Body of pancreas (tissue), 4 donors: ENCODE data around the gene DNAH11. TPM values are rescaled to one million over a fixed set of nuclear protein-coding genes. Genes with fewer than 3 reads are reported as not detected.

Source experiments
- ATAC-seq: fragments of 150-250 bp; one replicate; pipeline ENCODE4 v1.9.1; 2016
- DNase-seq, 4 donors: peaks; one replicate each; pipeline ENCODE4 v3.0.0-alpha.2; 2019
- H3K27ac ChIP-seq, 4 donors: fragments of 200-600 bp; sonication (generic); 1 replicate in 3 of 4; 2 replicates in 1 of 4; pipeline versions ENCODE4 v1.5.1 to v1.6.1; 2016 to 2019; ENCODE audit warnings: mild to moderate bottlenecking in 1 of 4, mixed read lengths in 1 of 4, moderate library complexity in 1 of 4
- H3K27me3 ChIP-seq, 2 donors: fragments of 200-600 bp; sonication (generic); one replicate each; pipeline ENCODE4 v1.6.0; 2016; ENCODE audit warnings: mild to moderate bottlenecking in 1 of 2
- H3K36me3 ChIP-seq, 2 donors: fragments of 200-600 bp; sonication (generic); replicated peaks in 1 of 2; 2 replicates each; pipeline ENCODE4 v1.5.1; 2016; ENCODE audit warnings: low read depth in 2 of 2; ENCODE audit not compliant: insufficient read depth in 1 of 2
- H3K4me1 ChIP-seq: fragments of 200-600 bp; sonication (generic); one replicate; pipeline ENCODE4 v1.6.0; 2016
- H3K4me3 ChIP-seq, 2 donors: fragments of 200-600 bp; sonication (generic); 1 replicate in 1 of 2; 2 replicates in 1 of 2; pipeline ENCODE4 v1.5.1; 2016 to 2019
- H3K9me3 ChIP-seq, 3 donors: fragments of 200-600 bp; sonication (generic); 1 replicate in 2 of 3; 2 replicates in 1 of 3; pipeline ENCODE4 v1.5.1; 2016
- POLR2A ChIP-seq, 3 donors: fragments of 450-650 bp; IDR thresholded peaks; one replicate each; pipeline ENCODE4 v1.6.1; 2016; ENCODE audit warnings: antibody characterized with exemption in 3 of 3, mild to moderate bottlenecking in 2 of 3
- WGBS, 2 donors: methylation state at CpG; one replicate each; pipeline ENCODE4 v1.1.5; 2017; 5-methylcytosine and 5-hydroxymethylcytosine counted together
- intact Hi-C: fragments of 100-400 bp; cut with DNase I; formaldehyde crosslinking; loops from one replicate; pipeline ENCODE4 v1.15.1; 2023
- total RNA-seq, 2 donors: library from RNA; depleted of rRNA; stranded (reverse); fragments of >200 nt; gene quantifications; one replicate each; pipeline ENCODE4 v1.1.0, GENCODE V29; 2016
- TF ChIP-seq, protein P1 (sequence below), 7 experiments: fragments of 450-650 bp in 4 of 7; fragments of 200-600 bp in 3 of 7; sonication (generic) in 3 of 7; IDR thresholded peaks; one replicate each; pipeline ENCODE4 v1.5.1; 2016 to 2019; ENCODE audit warnings: antibody characterized with exemption in 7 of 7

DNAH11 gene
- total RNA-seq, 2 donors from 2014 or later = 0.52 to 0.99 TPM

DNA sequence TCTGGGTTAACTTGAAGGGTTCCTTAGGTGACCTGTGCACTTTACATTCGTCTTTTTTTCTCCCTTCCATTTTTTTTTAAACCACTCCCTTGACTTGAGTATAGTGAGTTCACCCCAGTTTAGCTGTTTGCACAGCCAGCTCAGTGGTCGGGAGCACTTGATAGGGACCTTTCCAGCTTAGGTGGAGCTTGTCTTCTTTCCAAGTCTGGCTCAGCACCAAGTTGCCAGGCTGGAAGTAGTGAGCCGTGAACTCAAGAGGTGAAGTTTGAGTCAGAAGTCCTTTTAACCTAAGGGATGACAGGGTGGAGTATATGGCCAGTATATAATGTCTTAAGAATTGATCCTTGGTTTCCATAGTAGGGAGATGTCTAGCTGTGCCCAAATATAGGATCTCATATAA lies 7.2 kb downstream of the DNAH11 start:
- Histone ChIP-seq H3K4me1 (no peaks in the 10 kb centered on the region), H3K9me3 (no peaks in the 10 kb centered on the region), H3K4me3 (no peak overlapping the region), H3K36me3 (no peaks in the 10 kb centered on the region), H3K27me3 (no peaks in the 10 kb centered on the region), H3K27ac (no peak overlapping the region)
- ATAC-seq (no peak), DNase-seq (no peak)
- WGBS, 2 donors = 43 to 80% methylated on average over 3 of the region's 3 CpGs
- TF ChIP-seq, protein P1, sequence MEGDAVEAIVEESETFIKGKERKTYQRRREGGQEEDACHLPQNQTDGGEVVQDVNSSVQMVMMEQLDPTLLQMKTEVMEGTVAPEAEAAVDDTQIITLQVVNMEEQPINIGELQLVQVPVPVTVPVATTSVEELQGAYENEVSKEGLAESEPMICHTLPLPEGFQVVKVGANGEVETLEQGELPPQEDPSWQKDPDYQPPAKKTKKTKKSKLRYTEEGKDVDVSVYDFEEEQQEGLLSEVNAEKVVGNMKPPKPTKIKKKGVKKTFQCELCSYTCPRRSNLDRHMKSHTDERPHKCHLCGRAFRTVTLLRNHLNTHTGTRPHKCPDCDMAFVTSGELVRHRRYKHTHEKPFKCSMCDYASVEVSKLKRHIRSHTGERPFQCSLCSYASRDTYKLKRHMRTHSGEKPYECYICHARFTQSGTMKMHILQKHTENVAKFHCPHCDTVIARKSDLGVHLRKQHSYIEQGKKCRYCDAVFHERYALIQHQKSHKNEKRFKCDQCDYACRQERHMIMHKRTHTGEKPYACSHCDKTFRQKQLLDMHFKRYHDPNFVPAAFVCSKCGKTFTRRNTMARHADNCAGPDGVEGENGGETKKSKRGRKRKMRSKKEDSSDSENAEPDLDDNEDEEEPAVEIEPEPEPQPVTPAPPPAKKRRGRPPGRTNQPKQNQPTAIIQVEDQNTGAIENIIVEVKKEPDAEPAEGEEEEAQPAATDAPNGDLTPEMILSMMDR (IDR thresholded peaks at IDR 0.05) = no peak
- no peak for TF ChIP-seq POLR2A (IDR thresholded peaks at IDR 0.05)
- intact Hi-C loops = no loop called here

DNA sequence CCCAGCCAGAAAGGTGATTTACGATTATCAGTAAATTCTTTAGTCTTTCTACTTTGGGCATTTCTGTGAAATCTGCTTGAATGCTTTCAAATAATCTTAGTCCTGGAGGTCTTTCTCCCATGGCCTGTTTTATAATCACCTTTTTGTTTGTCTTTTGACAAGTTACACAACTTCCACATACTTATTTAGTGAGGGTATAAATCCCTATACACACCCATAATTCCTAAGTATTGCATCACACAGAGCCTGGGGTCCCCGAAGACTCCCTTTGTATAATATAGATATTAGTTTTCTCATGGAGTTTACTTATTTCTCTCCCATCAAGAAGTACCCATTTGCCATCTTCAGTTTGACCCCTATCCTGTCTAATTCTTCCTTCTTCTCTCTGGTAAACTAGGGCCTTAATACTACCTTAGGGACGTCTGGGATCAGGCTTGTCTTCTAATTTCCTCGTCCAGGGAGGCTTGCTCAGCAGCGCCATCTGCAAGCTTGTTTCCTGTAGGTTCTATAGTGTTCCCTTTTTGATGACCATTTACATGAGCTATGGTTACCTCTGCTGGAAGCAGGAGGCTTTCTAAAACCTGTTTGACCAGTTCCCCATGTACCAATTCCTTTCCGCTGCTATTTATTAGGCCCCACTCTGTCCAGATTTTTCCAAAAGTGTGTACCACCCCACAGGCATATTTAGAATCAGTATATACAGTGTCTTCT lies 8.1 kb downstream of the DNAH11 start:
- Histone ChIP-seq H3K27me3 (no peaks in the 10 kb centered on the region), H3K9me3 (no peaks in the 10 kb centered on the region), H3K4me1 (no peaks in the 10 kb centered on the region), H3K36me3 (no peaks in the 10 kb centered on the region), H3K4me3 (no peak overlapping the region), H3K27ac (no peak overlapping the region)
- ATAC-seq (no peak), DNase-seq (no peak)
- intact Hi-C loops = no loop called here
- TF ChIP-seq POLR2A (IDR thresholded peaks at IDR 0.05) = no peak
- TF ChIP-seq, protein P1 (IDR thresholded peaks at IDR 0.05) = no peak
- 55 to 63% methylated on average over 6 of the region's 6 CpGs for WGBS, 2 donors

DNA sequence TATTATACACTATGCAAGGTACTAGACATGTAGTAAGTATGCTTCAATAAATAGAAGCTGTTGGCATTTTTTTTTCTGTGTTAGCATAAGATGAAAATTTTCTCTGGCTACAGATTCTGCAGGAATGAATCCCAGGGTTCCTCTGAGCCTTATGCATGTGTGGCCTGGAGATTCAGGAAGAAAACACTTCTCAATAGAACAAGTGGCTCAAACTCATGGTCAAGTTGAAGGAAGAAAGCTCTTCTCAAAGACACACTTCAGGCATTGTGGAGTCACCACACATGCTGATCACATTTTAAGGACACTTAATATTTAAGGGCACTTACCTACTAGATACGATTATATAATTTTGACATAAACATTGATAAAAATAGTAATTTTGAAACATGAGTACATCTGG lies 19.5 kb downstream of the DNAH11 start:
- Histone ChIP-seq H3K27ac (no peak overlapping the region), H3K9me3 (no peaks in the 10 kb centered on the region), H3K4me1 (peaks cover 9% of the 10 kb centered on the region), H3K4me3 (no peak overlapping the region), H3K27me3 (no peaks in the 10 kb centered on the region), H3K36me3 (no peaks in the 10 kb centered on the region)
- TF ChIP-seq, protein P1 (IDR thresholded peaks at IDR 0.05) = no peak
- TF ChIP-seq POLR2A (IDR thresholded peaks at IDR 0.05) = no peak
- ATAC-seq (no peak), DNase-seq (no peak)
- 82 to 87% methylated on average over 1 of the region's 1 CpG for WGBS, 2 donors
- intact Hi-C loops = no loop called here

DNA sequence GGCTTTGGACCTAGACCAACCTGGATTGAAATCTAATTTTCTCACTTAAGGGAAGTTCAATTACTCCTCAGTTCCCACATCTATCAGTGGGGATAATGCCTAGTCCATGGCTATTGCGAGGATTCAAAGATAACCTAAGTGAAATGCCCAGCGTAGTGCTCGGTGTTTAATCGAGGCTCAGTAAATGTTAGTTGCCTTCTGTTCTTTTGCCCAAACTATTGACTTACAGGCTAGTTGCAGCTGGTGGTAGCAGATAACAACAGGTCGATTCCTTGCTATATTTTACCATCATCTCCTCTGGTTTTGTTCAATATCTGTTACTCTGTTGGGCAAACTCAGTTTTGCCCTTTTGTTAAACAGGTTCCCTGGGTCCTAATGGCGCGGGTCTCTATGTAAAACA lies 22.8 kb downstream of the DNAH11 start:
- Histone ChIP-seq H3K27ac (peak overlapping the region in 2 of 4 donors; percentile 10 to 48), H3K36me3 (no peaks in the 10 kb centered on the region), H3K9me3 (no peaks in the 10 kb centered on the region), H3K4me3 (no peak overlapping the region), H3K27me3 (no peaks in the 10 kb centered on the region), H3K4me1 (peaks cover 9% of the 10 kb centered on the region)
- no peak for DNase-seq
- intact Hi-C loops = no loop called here
- ATAC-seq = peak; percentile 55
- 24 to 36% methylated on average over 7 of the region's 7 CpGs for WGBS, 2 donors
- no peak for TF ChIP-seq POLR2A (IDR thresholded peaks at IDR 0.05)
- TF ChIP-seq, protein P1 (IDR thresholded peaks at IDR 0.05) = no peak

DNA sequence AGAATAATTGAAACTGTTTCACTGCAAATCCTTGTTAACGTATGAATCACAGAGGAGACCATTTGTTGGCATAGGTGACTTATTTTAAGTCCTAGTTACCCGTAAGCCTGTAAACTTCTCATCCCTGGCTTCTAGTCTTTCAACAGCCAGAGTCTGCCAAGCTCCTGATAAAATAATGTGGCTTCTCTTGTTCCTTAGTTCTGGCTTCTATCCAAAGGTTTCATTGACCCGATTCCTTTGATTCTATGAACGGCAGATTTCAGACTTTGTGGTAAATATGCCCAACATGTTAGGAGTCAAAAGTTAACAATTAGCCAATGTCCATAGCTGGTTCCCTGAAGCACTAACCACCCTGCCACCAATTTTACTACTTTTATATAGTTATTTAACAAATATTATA lies 23.3 kb downstream of the DNAH11 start:
- Histone ChIP-seq H3K36me3 (no peaks in the 10 kb centered on the region), H3K27ac (peak overlapping the region in 2 of 4 donors; percentile 10 to 48), H3K4me1 (peaks cover 9% of the 10 kb centered on the region), H3K27me3 (no peaks in the 10 kb centered on the region), H3K9me3 (no peaks in the 10 kb centered on the region), H3K4me3 (no peak overlapping the region)
- TF ChIP-seq, protein P1 (IDR thresholded peaks at IDR 0.05) = no peak
- TF ChIP-seq POLR2A (IDR thresholded peaks at IDR 0.05) = no peak
- 9 to 15% methylated on average over 4 of the region's 4 CpGs for WGBS, 2 donors
- intact Hi-C loops = no loop called here
- ATAC-seq (peak; percentile 73), DNase-seq (peak in 1 of 4 donors; percentile 25)
